ENCODE measurements around the gene TBX18. TPM values are rescaled to one million over a fixed set of nuclear protein-coding genes. Genes with fewer than 3 reads are reported as not detected.

TBX18 gene
- total and polyA plus RNA-seq, 10 of the 15 experiments (the other 5 are each of a cell fraction or from before 2014, with no cell fraction given), result 0.03 to 6.1 (median 0.17) TPM; not detected in 6

- TF ChIP-seq, protein P1, sequence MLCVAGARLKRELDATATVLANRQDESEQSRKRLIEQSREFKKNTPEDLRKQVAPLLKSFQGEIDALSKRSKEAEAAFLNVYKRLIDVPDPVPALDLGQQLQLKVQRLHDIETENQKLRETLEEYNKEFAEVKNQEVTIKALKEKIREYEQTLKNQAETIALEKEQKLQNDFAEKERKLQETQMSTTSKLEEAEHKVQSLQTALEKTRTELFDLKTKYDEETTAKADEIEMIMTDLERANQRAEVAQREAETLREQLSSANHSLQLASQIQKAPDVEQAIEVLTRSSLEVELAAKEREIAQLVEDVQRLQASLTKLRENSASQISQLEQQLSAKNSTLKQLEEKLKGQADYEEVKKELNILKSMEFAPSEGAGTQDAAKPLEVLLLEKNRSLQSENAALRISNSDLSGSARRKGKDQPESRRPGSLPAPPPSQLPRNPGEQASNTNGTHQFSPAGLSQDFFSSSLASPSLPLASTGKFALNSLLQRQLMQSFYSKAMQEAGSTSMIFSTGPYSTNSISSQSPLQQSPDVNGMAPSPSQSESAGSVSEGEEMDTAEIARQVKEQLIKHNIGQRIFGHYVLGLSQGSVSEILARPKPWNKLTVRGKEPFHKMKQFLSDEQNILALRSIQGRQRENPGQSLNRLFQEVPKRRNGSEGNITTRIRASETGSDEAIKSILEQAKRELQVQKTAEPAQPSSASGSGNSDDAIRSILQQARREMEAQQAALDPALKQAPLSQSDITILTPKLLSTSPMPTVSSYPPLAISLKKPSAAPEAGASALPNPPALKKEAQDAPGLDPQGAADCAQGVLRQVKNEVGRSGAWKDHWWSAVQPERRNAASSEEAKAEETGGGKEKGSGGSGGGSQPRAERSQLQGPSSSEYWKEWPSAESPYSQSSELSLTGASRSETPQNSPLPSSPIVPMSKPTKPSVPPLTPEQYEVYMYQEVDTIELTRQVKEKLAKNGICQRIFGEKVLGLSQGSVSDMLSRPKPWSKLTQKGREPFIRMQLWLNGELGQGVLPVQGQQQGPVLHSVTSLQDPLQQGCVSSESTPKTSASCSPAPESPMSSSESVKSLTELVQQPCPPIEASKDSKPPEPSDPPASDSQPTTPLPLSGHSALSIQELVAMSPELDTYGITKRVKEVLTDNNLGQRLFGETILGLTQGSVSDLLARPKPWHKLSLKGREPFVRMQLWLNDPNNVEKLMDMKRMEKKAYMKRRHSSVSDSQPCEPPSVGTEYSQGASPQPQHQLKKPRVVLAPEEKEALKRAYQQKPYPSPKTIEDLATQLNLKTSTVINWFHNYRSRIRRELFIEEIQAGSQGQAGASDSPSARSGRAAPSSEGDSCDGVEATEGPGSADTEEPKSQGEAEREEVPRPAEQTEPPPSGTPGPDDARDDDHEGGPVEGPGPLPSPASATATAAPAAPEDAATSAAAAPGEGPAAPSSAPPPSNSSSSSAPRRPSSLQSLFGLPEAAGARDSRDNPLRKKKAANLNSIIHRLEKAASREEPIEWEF (IDR thresholded peaks at IDR 0.05; ENCODE audit: insufficient replicate concordance, low read depth, low read length), result no peak
- TF ChIP-seq ESRRA (IDR thresholded peaks at IDR 0.05; ENCODE audit: low read length), result no peak
- no peak for TF ChIP-seq STAT3 (IDR thresholded peaks at IDR 0.05; ENCODE audit: low read depth, low read length)
- TF ChIP-seq NR2C2 (IDR thresholded peaks at IDR 0.05; ENCODE audit: borderline replicate concordance, control insufficient read depth, insufficient read length, low read depth), result no peak
Measured at GRCh38 chr6:84719152-84719551, 45.2 kb downstream of the TBX18 start (continued).

GRCh38 chr6:84718038-84718955 lies 46.1 kb downstream of the TBX18 start:
- no peak overlapping the region for H3K4me3 ChIP-seq
- H4K20me1 ChIP-seq (ENCODE audit: control insufficient read depth, insufficient read depth), result no peaks in the 10 kb centered on the region
- ChIA-PET CTCF (interaction anchor here (1.0 kb wide), 1 partner anchor 21 kb away, joined by 3 read pairs; no protein-coding TSS in a partner anchor), SMC1A (ENCODE audit: uncharacterized antibody, unreplicated experiment) (no interaction called here), POLR2A (no interaction called here), RAD21 (ENCODE audit: unreplicated experiment) (no interaction called here)
- no peak overlapping the region for H3K4me2 ChIP-seq (ENCODE audit: control insufficient read depth, insufficient read depth)
- no TSS peak for BruUV-seq (replicated peaks)
- H3K27me3 ChIP-seq (replicated peaks in 1 of 2; ENCODE audit: control insufficient read depth in 2 of 2, insufficient read depth in 2 of 2, low read length in 1 of 2), result no peaks in the 10 kb centered on the region
- no peak for FAIRE-seq
- intact Hi-C loops (cut with micrococcal nuclease; ENCODE audit: unreplicated experiment) (no loop called here), in situ Hi-C loops (cut with MboI) (no loop called here)
- H3K9me3 ChIP-seq (replicated peaks; ENCODE audit: control insufficient read depth, insufficient read depth, low read length), result no peaks in the 10 kb centered on the region
- no peak overlapping the region for H2AFZ ChIP-seq (ENCODE audit: control insufficient read depth, low read depth, low read length)
- H3K9ac ChIP-seq (ENCODE audit: control insufficient read depth, insufficient read depth, low read length), result no peak overlapping the region
- no peaks in the 10 kb centered on the region for H3K36me3 ChIP-seq (ENCODE audit: control insufficient read depth in 2 of 2, insufficient read depth in 2 of 2, low read length in 1 of 2)
- no peaks in the 10 kb centered on the region for H3K79me2 ChIP-seq (ENCODE audit: control insufficient read depth, insufficient read depth, low read length)
- H3K27ac ChIP-seq (ENCODE audit: control insufficient read depth, insufficient read depth), result no peak overlapping the region
- H3K4me1 ChIP-seq (ENCODE audit: control insufficient read depth, insufficient read depth, low read length), result no peaks in the 10 kb centered on the region
- WGBS (ENCODE audit: insufficient coverage, insufficient replicate concordance, low lambda C conversion rate, missing lambda C conversion rate), result 16% methylated on average over 5 of the region's 5 CpGs
- ATAC-seq, result no peak
- no peak for DNase-seq (ENCODE audit: low read depth, low spot score)
- TF ChIP-seq CHD2 (IDR thresholded peaks at IDR 0.05; ENCODE audit: borderline replicate concordance, low read depth, low read length) (no peak), WRNIP1 (IDR thresholded peaks at IDR 0.05; ENCODE audit: borderline replicate concordance, low read depth, low read length) (no peak), RELA (IDR thresholded peaks at IDR 0.05; ENCODE audit: borderline replicate concordance, partially characterized antibody) (no peak), HCFC1 (IDR thresholded peaks at IDR 0.05; ENCODE audit: low read length) (no peak), NBN (IDR thresholded peaks at IDR 0.05) (no peak), RAD51 (IDR thresholded peaks at IDR 0.05) (no peak), SREBF1 (IDR thresholded peaks at IDR 0.05; ENCODE audit: low read length) (no peak), BRCA1 (IDR thresholded peaks at IDR 0.05; ENCODE audit: low read depth, low read length) (no peak), SP1 (IDR thresholded peaks at IDR 0.05; ENCODE audit: low read depth, low read length) (no peak), NFYA (IDR thresholded peaks at IDR 0.05; ENCODE audit: borderline replicate concordance, low read depth, low read length) (no peak), RBBP5 (conservative IDR thresholded peaks at IDR 0.05) (no peak), GATAD2B (conservative IDR thresholded peaks at IDR 0.05; ENCODE audit: low read depth) (no peak)
- TF ChIP-seq, protein P2, sequence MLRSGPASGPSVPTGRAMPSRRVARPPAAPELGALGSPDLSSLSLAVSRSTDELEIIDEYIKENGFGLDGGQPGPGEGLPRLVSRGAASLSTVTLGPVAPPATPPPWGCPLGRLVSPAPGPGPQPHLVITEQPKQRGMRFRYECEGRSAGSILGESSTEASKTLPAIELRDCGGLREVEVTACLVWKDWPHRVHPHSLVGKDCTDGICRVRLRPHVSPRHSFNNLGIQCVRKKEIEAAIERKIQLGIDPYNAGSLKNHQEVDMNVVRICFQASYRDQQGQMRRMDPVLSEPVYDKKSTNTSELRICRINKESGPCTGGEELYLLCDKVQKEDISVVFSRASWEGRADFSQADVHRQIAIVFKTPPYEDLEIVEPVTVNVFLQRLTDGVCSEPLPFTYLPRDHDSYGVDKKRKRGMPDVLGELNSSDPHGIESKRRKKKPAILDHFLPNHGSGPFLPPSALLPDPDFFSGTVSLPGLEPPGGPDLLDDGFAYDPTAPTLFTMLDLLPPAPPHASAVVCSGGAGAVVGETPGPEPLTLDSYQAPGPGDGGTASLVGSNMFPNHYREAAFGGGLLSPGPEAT (IDR thresholded peaks at IDR 0.05; ENCODE audit: low read depth), result no peak

All from GM12878 (cell line).